DOHH2 (cell line): ENCODE measurements around the gene ZNF24.

Experiments
- CTCF ChIP-seq: fragments of 200-600 bp; sonication (generic); IDR thresholded peaks from one replicate; pipeline ENCODE4 v1.5.1; 2014; ENCODE audit warnings: antibody characterized with exemption, mild to moderate bottlenecking, low read depth, low read length; ENCODE audit not compliant: poor library complexity, severe bottlenecking
- EZH2phosphoT487 ChIP-seq: fragments of 200-600 bp; sonication (generic); IDR thresholded peaks from 2 replicates; pipeline ENCODE4 v1.6.1; 2017; ENCODE audit warnings: borderline replicate concordance, mild to moderate bottlenecking, antibody characterized with exemption, low read length, moderate library complexity, mixed read lengths

GRCh38 chr18:35303610-35304009 is 40.6 kb downstream of the ZNF24 start:
- TF ChIP-seq CTCF (no peak), EZH2phosphoT487 (no peak)
